Measurements from ENCODE around the gene ATP1A4. TPM values are rescaled to one million over a fixed set of nuclear protein-coding genes. Genes with fewer than 3 reads are reported as not detected.

The ATP1A4 gene
- total RNA-seq, 2 experiments from 2014 or later = not detected

DNA sequence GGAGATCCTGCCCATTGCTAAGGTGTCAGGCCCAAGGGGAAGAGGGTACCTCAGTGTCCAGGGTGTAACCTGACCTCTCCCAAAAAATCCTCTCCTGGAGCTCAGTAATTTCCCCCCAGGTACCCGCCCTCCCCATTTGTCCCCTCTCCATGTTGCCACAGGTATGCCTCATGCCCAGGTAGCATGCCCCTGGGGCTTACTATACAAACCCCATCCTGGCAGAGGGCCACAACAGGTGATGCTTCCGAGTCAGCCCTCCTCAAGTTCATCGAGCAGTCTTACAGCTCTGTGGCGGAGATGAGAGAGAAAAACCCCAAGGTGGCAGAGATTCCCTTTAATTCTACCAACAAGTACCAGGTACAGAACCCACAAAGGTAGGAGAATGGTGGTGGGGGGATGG, 15.7 kb downstream of the ATP1A4 start:
- POLR2A ChIA-PET = no interaction called here
- CTCF ChIA-PET = no interaction called here

DNA sequence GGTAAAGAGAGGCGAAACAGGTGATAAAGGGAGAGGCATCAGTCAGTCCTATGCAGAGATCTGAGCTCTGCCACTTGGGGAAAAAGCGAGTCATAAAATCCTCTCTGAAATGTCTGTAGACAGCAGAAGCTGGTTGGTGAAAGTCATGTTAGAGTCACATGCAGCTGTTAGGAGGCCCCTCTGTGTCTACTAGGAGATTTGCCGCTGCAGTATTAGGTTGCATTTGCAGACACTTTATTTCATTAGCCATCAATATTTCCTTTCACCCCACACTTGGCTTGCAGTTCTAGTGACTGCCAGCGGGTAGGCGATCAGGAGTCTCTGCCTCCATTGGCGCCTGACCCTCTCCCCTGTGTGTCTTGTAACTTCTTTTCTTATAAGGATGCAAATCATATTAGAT, 16.2 kb downstream of the ATP1A4 start:
- CTCF ChIA-PET = no interaction called here
- POLR2A ChIA-PET = no interaction called here

DNA sequence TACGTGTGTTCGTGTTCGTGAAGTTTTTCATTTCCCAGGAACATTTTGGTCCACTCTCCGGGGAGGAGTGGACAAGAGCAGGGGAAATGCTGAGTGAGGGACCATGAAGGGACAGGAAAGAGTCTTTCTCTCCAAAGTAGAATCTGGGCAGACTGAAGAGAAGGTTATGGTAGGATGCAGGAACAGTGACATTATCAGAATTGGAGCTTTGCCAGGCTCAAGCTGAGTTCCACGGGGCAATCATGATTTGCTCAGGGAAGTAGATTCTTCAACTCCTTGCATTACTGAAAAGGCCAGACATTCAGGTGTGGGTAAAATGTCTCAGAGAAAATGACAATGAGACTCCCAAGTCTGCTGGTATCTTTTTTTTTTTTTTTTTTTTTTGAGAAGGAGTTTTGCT, 16.6 kb downstream of the ATP1A4 start:
- ChIA-PET CTCF (no interaction called here), POLR2A (no interaction called here)

DNA sequence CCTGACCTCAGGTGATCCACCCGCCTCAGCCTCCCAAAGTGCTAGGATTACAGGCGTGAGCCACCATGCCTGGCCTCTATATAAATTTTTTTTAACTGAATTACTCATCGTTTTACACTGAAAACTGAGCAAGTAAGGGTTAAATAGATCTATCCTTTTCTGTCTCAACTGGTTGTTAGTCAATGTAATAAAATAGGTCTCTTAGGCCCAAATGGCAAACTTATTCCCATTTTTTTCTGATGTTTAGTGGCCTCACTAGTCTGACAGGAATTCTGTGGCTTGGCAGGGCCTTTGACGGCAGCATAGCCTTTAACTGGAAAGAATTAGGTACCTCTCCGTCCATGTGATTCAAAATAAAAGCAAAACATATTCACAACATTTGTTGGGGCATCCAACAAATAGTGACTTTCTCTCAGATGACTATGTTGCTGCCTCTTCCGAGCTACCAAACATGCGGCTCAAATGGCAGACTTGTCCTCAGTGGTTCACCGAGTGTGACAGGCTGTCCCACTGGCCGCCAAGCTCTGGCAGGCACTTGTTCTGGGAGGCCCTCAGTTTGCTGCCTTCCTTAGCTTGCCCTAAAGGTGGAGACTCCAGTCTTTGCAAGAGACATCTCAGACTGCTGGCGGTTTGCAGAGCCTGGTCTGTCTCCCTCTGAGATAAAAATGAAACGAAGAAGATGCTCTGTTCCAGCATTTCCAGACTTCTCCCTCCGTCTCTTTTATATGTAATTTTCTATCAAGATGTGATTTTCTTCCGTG, 17.4 kb downstream of the ATP1A4 start:
- POLR2A ChIA-PET = no interaction called here
- CTCF ChIA-PET = interaction anchor here (0.7 to 1.5 kb wide), 3 partner anchors 67 to 90 kb away, joined by 3 to 4 read pairs (median 4); no protein-coding TSS in a partner anchor

DNA sequence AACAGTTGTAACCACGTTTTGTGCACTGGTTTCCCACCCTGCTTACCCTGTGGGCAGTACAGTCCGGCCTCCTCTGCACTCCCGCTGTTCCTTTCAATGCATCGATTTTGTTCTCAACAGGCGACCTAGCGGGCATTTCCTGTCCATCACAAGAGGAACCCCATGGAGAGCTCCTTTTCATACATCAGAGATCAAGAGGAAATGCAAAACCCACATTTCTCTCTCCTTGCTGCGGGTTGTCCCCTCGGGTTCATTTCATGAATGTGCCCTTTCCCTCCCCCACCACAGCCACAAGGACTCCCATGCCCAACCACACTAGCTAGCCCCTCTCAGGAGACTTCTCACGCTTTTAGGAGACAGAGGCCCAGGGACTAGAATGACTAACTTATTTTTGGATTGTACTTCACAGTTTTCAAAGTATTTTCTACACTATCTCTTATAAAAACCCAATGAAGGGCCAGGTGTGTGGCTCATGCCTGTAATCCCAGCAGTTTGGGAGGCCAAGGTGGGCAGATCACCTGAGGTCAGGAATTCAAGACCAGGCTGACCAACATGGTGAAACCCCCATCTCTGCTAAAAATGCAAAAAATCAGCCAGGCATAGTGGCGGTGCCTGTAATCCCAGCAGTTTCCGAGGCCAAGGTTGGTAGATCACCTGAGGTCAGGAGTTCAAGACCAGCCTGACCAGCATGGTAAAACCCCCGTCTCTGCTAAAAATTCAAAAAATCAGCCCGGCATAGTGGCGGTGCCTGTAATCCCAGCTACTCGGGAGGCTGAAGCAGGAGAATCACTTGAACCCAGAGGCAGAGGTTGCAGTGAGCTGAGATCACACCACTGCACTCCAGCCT, 18.4 kb downstream of the ATP1A4 start:
- CTCF ChIA-PET = interaction anchor here (0.7 to 1.5 kb wide), 4 partner anchors 68 to 91 kb away, joined by 3 to 4 read pairs (median 4); no protein-coding TSS in a partner anchor
- POLR2A ChIA-PET = no interaction called here

DNA sequence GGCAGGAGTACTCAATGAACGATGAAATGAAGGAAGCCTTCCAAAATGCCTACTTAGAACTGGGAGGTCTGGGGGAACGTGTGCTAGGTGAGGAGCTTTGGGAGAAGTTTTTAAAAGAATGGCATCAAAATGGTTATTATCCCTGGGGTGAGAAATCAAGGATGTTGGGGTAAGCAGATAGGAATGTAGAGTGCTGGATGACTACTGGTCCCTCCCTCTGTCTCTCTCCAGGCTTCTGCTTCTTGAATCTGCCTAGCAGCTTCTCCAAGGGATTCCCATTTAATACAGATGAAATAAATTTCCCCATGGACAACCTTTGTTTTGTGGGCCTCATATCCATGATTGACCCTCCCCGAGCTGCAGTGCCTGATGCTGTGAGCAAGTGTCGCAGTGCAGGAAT, 20.0 kb downstream of the ATP1A4 start:
- ChIA-PET CTCF (interaction anchor here (0.6 kb wide), 1 partner anchor 165 kb away, joined by 3 read pairs; no protein-coding TSS in a partner anchor), POLR2A (no interaction called here)

DNA sequence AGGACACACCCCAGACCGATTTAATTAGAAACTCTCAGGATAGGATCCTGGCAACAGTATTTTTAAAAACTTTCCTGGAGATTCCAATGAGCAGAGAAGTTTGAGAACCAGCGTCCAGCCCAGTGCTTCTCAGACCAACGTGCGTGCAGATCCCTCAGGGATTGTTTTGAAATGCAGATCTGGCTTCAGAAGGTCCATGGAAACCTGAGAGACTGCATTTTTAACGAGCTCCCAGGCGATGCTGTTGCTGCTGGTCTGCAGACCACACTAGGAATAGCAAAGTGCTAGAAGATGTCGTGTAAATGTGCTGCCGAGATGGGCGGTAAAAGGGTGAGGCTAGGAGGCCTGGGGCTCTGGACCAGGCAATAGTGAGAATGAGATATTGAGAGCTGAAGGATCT, 20.6 kb downstream of the ATP1A4 start:
- ChIA-PET CTCF (no interaction called here), POLR2A (no interaction called here)

DNA sequence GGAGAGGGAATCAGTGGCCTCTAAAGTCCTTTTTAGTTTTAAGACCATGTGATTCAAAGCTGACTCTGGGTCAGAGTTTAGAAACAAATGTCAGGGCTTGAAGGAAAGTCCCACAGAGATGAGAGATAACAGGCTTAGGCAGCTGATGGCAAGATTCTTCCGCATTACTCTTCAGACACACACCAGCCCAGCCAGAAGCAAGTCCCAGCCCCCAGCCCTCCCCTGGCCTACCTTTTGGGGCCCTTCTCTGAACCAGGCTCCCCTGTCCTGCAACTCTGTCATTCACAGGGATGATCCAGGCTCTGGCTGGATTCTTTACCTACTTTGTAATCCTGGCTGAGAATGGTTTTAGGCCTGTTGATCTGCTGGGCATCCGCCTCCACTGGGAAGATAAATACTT, 25.8 kb downstream of the ATP1A4 start:
- ChIA-PET CTCF (no interaction called here), POLR2A (no interaction called here)

DNA sequence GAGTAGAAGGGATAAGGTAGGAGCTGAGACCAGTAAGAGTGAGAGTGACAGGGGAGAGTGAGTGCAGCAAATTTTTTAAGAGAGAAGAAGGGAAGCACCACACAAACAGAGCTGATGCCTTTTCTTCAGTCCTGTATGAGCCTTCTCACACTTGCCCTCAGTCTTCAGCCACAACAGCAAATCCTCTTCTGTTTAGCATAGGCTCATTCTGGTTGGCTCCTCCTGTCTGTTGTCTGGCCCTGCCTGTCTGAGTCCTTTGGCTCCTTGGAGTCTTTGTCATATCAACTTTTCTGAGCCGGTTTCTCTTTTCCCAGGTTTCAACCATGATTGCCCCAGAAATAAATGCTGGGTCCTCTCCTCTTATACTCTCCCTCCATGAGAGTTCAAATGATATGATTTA, 26.3 kb downstream of the ATP1A4 start:
- ChIA-PET CTCF (no interaction called here), POLR2A (no interaction called here)

DNA sequence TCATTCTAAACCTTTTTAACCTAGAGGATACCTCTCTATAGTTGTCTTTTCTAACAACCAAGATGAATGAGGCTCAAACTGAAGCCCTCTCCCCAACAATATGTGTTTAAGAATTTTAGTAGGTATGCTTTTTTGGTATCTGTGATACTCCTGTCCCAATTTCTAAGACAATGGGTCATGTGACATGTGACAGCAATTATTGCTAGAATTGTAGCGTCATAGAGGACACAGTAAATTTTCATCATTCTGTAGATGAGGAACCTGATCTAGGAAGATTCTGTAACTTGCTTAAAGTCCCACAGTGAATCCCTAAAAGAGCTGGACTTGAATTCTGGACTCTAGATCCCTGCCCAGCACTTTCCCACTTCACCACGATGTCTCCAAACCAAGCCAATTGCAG, 27.3 kb downstream of the ATP1A4 start:
- ChIA-PET CTCF (interaction anchor here (1.0 kb wide), 1 partner anchor 15 kb away, joined by 3 read pairs; no protein-coding TSS in a partner anchor), POLR2A (no interaction called here)

DNA sequence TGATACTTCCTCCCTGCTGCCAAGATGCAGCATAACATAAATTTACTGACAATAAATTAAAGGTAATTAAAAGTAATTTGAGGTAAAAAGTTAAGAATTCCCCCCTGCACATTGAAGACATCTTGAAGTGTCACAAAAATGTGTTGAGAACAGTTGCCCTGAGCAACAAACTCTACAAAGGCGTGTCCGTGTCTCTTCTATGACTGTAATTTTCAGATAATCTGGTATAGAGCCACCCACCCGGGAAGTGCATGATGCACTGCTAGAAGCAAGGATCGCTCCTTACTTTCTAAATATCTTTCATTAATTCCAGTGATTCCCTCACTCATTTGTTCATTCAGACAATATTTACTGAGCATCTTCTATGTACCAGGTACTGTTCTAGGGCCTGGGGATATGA, 27.9 kb downstream of the ATP1A4 start:
- ChIA-PET CTCF (interaction anchor here (1.0 kb wide), 1 partner anchor 14 kb away, joined by 3 read pairs; no protein-coding TSS in a partner anchor), POLR2A (no interaction called here)

DNA sequence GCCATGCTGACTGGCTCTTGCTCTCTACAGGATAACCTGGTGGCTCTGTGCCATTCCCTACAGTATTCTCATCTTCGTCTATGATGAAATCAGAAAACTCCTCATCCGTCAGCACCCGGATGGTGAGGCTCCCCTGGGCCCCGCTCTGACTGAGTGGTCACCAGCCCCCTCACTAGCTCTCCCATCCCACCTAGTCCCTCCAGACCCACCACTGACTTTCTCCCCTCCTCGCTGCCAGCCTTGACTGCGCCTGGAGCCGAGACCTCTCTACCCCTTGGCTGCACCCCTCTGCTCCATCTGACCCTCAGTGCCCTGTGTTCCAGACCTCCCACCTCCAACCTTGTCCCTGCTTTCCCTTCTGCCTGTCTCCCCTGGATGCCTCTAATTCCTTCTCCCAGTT, 34.8 kb downstream of the ATP1A4 start:
- CTCF ChIA-PET = no interaction called here

DNA sequence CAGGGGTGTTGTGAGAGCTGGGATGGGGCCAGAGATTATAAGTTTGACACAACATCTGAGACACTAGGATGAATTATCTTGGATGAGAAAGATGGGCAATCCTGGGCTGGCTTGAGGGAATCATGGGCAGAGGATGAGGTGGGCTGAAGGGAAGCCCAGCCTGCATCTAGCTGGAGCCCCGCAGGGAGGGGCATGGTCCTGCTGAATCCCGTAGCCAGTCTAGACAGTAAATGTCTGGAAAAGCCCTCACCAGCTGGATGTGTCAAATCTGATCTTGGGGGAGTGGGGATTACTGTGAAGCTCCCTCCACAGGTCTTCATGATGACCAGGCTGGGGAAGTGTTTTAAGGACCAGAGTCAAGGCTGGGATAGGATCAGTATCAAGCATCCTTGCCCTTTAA, 35.3 kb downstream of the ATP1A4 start:
- ChIA-PET CTCF (no interaction called here), POLR2A (no interaction called here)

More for the DNA sequence above, 34.8 kb downstream of the ATP1A4 start:
- POLR2A ChIA-PET = no interaction called here

DNA sequence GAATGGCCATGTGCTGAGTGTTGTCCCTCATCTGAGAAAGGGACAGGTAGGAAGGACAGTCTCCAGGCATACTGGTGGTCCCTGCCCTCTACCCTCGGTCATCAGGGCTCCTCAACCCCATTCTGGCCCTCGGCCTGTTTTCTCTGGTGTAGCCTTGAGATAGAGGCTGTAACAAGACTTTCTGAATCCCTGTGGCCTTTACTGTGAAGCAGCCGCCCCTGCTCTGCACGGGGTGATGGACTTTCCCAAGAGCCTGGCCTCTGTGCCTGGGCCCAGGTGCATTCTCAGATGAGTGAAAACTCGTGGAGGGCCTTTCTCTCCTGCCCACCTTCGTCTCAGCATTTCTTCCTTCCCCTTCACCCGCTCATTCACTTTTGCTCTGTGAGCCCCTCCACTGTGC, 36.0 kb downstream of the ATP1A4 start:
- POLR2A ChIA-PET = no interaction called here
- CTCF ChIA-PET = no interaction called here

DNA sequence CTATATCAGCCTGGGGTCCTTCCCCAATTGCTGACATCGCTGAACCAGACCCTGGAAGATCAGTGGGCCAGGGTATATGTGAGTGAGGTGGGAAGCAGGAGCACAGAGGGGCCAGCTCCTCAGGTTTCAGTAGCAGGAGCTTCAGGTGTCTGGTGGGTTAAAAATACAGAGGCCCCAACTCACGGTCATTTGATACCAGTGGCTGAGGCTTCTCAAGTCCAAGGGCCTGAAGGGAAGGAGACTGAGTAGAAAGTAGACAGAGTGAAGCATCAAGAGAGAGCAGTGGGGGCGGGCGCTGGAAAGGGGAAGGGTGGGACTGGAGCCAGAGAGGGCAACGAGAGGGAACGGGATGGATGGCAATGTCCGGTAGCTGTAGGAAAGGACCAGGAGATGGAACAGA, 36.9 kb downstream of the ATP1A4 start:
- ChIA-PET POLR2A (no interaction called here), CTCF (interaction anchor here (2.2 kb wide), 1 partner anchor 103 kb away, joined by 8 read pairs; no protein-coding TSS in a partner anchor)

DNA sequence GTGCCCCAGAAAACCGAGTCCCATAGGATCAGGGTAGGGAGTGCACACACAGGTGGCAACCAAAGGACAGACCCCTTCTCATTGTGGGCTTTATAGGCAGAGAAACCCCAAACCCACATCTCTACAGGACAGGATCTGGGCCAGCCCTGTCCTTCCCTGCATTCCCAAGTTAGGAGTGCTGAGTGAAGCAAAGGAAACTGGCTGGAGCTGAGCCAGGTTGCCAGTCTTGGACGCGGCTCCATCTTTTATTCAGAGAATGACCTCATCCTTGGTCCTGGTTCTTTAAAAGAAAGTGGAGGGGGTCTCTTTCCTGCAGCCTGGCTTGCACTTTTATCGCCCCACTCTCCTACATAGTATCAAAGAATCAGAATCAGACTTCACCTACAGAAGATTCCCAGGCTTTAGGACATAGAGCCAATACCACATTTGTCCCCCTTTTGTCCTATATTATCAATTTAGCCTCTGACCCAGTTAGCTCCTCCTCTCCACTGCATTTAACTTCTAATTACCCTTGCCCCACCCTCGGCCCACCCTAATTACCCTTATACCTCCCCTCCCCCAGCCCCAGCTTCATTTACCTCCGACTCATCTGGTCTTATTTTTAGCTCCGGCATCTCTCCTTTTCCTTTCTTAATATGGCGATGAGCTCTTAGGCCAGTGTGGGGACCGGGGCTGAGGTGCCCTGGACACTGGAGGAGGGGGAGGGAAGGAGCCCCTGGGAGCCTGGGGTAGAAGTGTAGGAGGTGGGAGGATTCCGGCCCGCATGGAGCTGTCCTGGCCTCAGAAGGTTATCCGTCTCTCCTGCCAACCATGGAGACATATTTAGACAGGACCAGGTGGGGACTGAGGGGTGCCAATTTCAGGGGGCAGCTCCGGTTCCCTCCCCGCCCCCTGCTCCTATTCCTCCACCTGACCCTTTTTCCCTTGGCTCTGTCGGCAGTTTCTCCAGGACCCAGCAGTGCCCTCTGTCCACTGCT, 38.5 kb downstream of the ATP1A4 start, which contains the start of gene CASQ1:
TSS of gene CASQ1 (plus strand) at position 927 of the 977 bp plus-strand sequence. CDS start 177 bp downstream, outside the sequence.
- CTCF ChIA-PET = interaction anchor here (1.0 to 2.2 kb wide), 3 partner anchors 10 to 102 kb away, joined by 3 to 8 read pairs (median 4); no protein-coding TSS in a partner anchor
- POLR2A ChIA-PET = no interaction called here

DNA sequence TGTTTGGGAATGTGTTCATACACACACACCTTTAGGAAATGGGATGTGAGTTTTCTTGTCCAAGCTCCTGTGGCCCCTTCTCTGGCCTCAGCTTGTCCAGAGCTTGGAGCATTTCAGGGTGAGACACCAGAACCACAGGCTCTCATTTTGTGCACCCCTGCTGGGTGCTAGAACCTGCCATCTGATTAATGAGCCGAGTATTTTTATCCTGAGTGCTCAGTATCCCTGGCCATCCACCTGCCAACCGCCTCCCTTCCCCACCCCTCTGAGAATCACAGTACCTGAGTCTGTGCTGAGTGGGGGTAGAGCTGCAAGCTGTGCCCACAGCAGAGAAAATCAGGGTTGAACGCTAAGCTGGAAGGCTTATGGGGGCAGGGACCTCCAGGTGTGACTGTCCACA, 40.4 kb downstream of the ATP1A4 start:
- CTCF ChIA-PET = interaction anchor here (1.1 to 2.4 kb wide), 5 partner anchors 17 to 184 kb away, joined by 3 to 16 read pairs (median 11); no protein-coding TSS in a partner anchor
- POLR2A ChIA-PET = no interaction called here

DNA sequence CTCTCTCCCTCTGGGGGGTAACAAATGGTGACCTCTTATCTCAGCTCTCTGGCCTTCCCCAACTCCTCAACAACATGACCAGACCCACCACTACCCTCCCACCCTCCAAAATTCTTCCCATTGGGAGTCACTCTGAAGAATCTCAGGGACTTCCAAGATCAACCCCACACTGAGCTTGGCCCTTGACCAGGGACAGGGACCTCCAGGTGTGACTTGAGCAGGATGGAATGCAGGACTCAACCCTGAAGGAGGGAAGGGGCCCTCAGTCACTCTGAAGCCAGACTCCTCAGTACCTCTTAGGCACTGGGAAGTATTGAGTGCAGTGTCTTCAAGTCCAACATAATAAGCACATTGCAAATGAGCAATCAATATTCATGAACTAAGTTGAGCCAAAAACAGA, 40.8 kb downstream of the ATP1A4 start:
- POLR2A ChIA-PET = no interaction called here
- CTCF ChIA-PET = interaction anchor here (1.1 to 2.4 kb wide), 7 partner anchors 9 to 183 kb away, joined by 3 to 16 read pairs (median 8); no protein-coding TSS in a partner anchor

DNA sequence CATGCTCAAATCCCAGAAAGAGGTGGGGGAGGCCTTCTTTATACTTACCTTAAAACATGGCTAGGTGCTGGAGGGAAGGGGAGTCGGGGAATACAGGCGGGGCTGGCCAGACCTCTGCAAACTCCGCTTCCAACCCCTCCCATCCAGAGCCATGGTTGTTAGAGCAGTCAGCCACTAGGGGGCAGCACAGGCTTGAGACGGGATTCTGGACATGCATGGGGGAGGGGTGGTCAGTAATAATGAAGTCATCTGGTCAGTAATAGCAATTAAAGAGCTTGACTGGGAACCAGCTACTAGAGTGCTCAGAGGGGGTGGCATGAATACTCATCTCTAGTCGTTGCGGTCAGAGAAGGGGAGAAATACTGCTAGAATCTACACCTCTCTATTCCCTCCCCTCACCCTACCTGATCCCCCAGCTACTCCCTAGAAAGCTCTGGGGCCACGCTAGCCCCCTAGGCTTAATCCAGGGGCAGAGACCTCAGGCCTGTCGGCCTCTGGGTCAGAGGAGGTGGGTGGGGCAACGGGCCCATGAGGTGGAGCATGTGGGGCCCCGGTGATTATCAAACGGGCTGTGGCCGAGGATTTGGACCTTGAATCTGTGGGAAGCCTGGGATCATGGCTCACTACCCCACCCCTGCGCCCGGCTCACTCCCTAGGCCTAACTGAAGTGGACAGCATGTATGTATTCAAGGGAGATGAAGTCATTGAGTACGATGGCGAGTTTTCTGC, 41.9 kb downstream of the ATP1A4 start:
- CTCF ChIA-PET = interaction anchor here (0.6 to 2.4 kb wide), 23 partner anchors 8 to 353 kb away, joined by 3 to 18 read pairs (median 4); partner anchors contain the start of genes DCAF8 and PEX19
- POLR2A ChIA-PET = no interaction called here

All from activated CD8-positive, alpha-beta memory T cell treated with anti-CD3 and anti-CD28 coated beads for 36 hours (primary cell).